Psoas muscle (tissue), 8 donors: ENCODE results near the gene EBLN1. TPM values are rescaled to one million over a fixed set of nuclear protein-coding genes. Genes with fewer than 3 reads are reported as not detected.
"Not testable (repeated sequence)": the region's sequence is repeated elsewhere in the genome, so short reads cannot be mapped to it uniquely, and the experiment has no call there.

ENCODE experiments used
- ATAC-seq, 4 donors: fragments of 200-7000 bp; cut with Tn5 transposase; one replicate each; pipeline ENCODE4 v1.9.1; 2020; ENCODE audit warnings: moderate library complexity in 3 of 4, mild to moderate bottlenecking in 2 of 4
- DNase-seq, 2 donors: peaks; one replicate each; pipeline ENCODE4 v3.0.0-alpha.2; 2020
- H3K27ac ChIP-seq: fragments of 200-600 bp; one replicate; pipeline ENCODE4 v1.8.0; 2022
- H3K27me3 ChIP-seq, 3 donors: fragments of 200-600 bp in 1 of 3; one replicate each; pipeline versions ENCODE4 v1.6.1 to v1.8.0; 2013 to 2022; ENCODE audit warnings: low read length in 2 of 3, mild to moderate bottlenecking in 2 of 3, moderate library complexity in 1 of 3; ENCODE audit not compliant: insufficient read depth in 3 of 3
- H3K36me3 ChIP-seq, 2 donors: fragments of 200-600 bp in 1 of 2; one replicate each; pipeline versions ENCODE4 v1.6.1 to v1.8.0; 2013 to 2022; ENCODE audit warnings: low read depth in 1 of 2, mild to moderate bottlenecking in 1 of 2, moderate library complexity in 1 of 2; ENCODE audit not compliant: insufficient read depth in 1 of 2
- H3K4me1 ChIP-seq: fragments of 200-600 bp; one replicate; pipeline ENCODE4 v1.8.0; 2022
- H3K4me3 ChIP-seq: fragments of 200-600 bp; one replicate; pipeline ENCODE4 v1.8.0; 2022; ENCODE audit warnings: mild to moderate bottlenecking
- H3K9me3 ChIP-seq: fragments of 200-600 bp; one replicate; pipeline ENCODE4 v1.8.0; 2022
- CTCF ChIP-seq: fragments of 200-600 bp; IDR thresholded peaks from one replicate; pipeline ENCODE4 v1.8.0; 2022; ENCODE audit warnings: antibody characterized with exemption
- WGBS, 3 donors: extraction: QIAGEN DNeasy Blood & Tissue Kit; methylation state at CpG; one replicate each; pipeline versions ENCODE4 v1.1.6 to v1.1.7; 2013; 5-methylcytosine and 5-hydroxymethylcytosine counted together
- intact Hi-C, 2 donors: fragments of 100-400 bp; cut with DNase I; formaldehyde crosslinking; loops; one replicate each; pipeline versions ENCODE4 v1.11.0 to v1.14.2; 2022
- polyA plus RNA-seq, 3 donors: library from polyadenylated mRNA; stranded (reverse); fragments of 200-250 nt; gene quantifications; one replicate each; pipeline ENCODE4 v1.2.3, GENCODE V29; 2013
- total RNA-seq, 4 donors: library from RNA; stranded (reverse); fragmentation: NEBNext Ultra II Directional in 2 of 4; extraction: Animal tissue kit (Norgen Biotek cat#: 25700) in 2 of 4; gene quantifications; one replicate each; pipeline versions ENCODE4 v1.2.1 to v1.2.4, GENCODE V29; 2021 to 2023
- donor health status: healthy with polysubstance abuse.
- donor health status: DM: no; HTN: no; CAD: no; lungs with moderate emphysema.
- donor health status: Bipolar disorder and iron deficiency.
- donor health status: healthy.
- donor health status: DM: yes; HTN: yes; CAD: no.
- donor health status: DM: no; HTN: no; CAD: no.
- donor health status: DM: no; HTN: no; CAD: no.
- donor health status: DM: yes; HTN: yes; CAD: no.

The EBLN1 gene
- total and polyA plus RNA-seq, 7 donors: not detected

GRCh38 chr10:22226599-22226998 lies 8.8 kb upstream of the EBLN1 start:
- H3K27ac ChIP-seq: no peak overlapping the region
- no peak for TF ChIP-seq CTCF
- no peak for DNase-seq
- no peak overlapping the region for H3K4me3 ChIP-seq
- 93 to 95% (median 94%) methylated on average over 2 of the region's 2 CpGs for WGBS, 3 donors
- H3K27me3 ChIP-seq: no peaks in the 10 kb centered on the region
- intact Hi-C loops: loop anchor here in 1 of 2 donors (10.0 kb wide), 1 partner anchor 222 kb away; the partner anchor contains the start of gene DNAJC1
- H3K36me3 ChIP-seq: no peaks in the 10 kb centered on the region
- H3K9me3 ChIP-seq: no peaks in the 10 kb centered on the region
- H3K4me1 ChIP-seq: no peaks in the 10 kb centered on the region
- no peak for ATAC-seq

DNA sequence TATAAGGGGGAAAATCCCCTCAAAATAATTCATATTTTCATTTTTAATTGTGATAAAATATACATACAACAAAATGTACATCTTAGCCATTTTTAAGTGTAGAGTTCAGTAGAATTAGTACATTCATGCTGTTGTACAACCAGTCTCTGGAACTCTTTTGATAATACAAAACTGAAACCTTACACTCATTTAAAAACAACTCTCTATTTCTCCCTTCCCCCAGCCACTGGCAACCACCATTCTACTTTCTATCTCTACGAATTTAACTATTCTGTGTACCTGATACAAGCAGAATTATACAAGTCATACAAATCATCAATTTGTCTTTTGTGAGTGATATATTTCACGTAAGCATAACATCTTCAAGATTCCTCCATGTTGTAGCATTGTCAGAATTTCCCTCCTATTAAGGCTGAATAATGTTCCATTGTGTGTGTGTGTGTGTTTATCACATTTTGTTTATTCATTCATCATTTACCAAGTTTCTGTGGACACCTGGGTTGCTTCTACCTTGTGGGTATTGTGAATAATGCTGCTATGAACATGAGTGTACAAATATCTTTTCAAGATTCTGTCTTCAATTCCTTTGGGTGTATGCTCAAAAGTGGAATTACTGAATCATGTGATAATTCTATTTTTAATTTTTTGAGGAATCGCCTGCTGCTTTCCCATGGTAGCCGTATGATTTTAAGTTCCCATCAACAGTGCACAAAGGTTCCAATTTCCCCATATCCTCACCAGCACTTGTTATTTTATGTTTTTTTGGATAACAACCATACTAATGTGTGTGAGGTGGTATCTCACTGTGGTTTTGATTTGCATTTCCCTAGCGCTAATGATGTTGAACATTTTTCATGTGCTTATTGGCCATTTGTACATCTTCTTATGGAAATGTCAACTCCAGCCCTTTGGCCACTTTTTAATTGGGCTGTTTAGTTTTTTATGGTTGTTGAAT lies 4.7 kb upstream of the EBLN1 start:
- H3K4me1 ChIP-seq: no peaks in the 10 kb centered on the region
- H3K27ac ChIP-seq: no peak overlapping the region
- H3K4me3 ChIP-seq: no peak overlapping the region
- TF ChIP-seq CTCF: no peak
- H3K27me3 ChIP-seq: no peaks in the 10 kb centered on the region
- H3K36me3 ChIP-seq: no peaks in the 10 kb centered on the region
- no peak for ATAC-seq
- no peaks in the 10 kb centered on the region for H3K9me3 ChIP-seq
- intact Hi-C loops: loop anchor here in 1 of 2 donors (10.0 kb wide), 1 partner anchor 218 kb away; the partner anchor contains the start of gene DNAJC1
- no peak for DNase-seq
- WGBS, 3 donors: 84 to 87% (median 87%) methylated on average over 5 of the region's 5 CpGs

DNA sequence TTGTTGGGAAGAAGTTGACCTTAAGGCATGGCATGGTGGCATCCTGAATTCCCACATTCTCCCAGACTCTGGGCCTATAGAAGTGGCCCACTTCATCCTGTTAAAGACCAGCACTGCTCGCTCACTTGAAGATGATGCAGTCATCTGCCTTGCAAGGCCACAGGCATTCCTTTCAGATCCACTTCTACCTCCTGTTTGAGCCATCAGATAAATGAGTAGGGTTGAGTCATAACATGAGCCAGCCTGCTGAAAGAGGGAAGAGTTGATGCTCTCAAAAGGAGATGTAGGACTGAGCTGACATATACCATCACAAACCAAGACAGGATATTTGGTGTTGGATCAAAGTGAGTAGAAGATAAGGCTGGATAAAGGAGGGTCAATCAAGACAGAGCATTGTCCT lies 1.5 kb upstream of the EBLN1 start:
- DNase-seq (no peak), ATAC-seq (no peak)
- 92 to 95% (median 93%) methylated on average over 1 of the region's 1 CpG for WGBS, 3 donors
- H3K9me3 ChIP-seq: peaks cover 4% of the 10 kb centered on the region
- no peak overlapping the region for H3K27ac ChIP-seq
- TF ChIP-seq CTCF: no peak
- H3K27me3 ChIP-seq: no peaks in the 10 kb centered on the region
- intact Hi-C loops: no loop called here
- no peaks in the 10 kb centered on the region for H3K36me3 ChIP-seq
- no peaks in the 10 kb centered on the region for H3K4me1 ChIP-seq
- no peak overlapping the region for H3K4me3 ChIP-seq

- TF ChIP-seq CTCF: no peak
- H3K36me3 ChIP-seq: no peaks in the 10 kb centered on the region
- H3K27ac ChIP-seq: no peak overlapping the region
- no peaks in the 10 kb centered on the region for H3K27me3 ChIP-seq
- no peaks in the 10 kb centered on the region for H3K4me1 ChIP-seq
- H3K9me3 ChIP-seq: peaks cover 4% of the 10 kb centered on the region
- intact Hi-C loops: no loop called here
- 77 to 83% (median 81%) methylated on average over 2 of the region's 2 CpGs for WGBS, 3 donors
- DNase-seq: no peak
- H3K4me3 ChIP-seq: no peak overlapping the region
- ATAC-seq: no peak
Measured at GRCh38 chr10:22218448-22218847, 633 bp upstream of the EBLN1 start.

GRCh38 chr10:22217084-22217483 lies 731 bp downstream of the EBLN1 start:
- H3K36me3 ChIP-seq, H3K27me3 ChIP-seq, H3K27ac ChIP-seq, H3K9me3 ChIP-seq, H3K4me3 ChIP-seq, intact Hi-C loops, DNase-seq, H3K4me1 ChIP-seq, ATAC-seq: not testable (repeated sequence)
- 86 to 90% (median 90%) methylated on average over 5 of the region's 5 CpGs for WGBS, 3 donors
